Gastrocnemius medialis (tissue), 4 donors: ENCODE measurements around the gene NFIA. TPM values are rescaled to one million over a fixed set of nuclear protein-coding genes. Genes with fewer than 3 reads are reported as not detected.

Experiments used
- ATAC-seq, 2 donors: fragments of 150-250 bp; one replicate each; pipeline ENCODE4 v1.9.1; 2016
- DNase-seq, 2 donors: peaks; one replicate each; pipeline ENCODE4 v3.0.0-alpha.2; 2019
- H3K27ac ChIP-seq, 4 donors: fragments of 200-600 bp; sonication (generic); 1 replicate in 1 of 4; 2 replicates in 3 of 4; pipeline ENCODE4 v1.5.1; 2016 to 2018; ENCODE audit warnings: mild to moderate bottlenecking in 2 of 4, moderate library complexity in 1 of 4
- H3K27me3 ChIP-seq, 3 donors: fragments of 200-600 bp; sonication (generic) in 2 of 3; 1 replicate in 1 of 3; 2 replicates in 2 of 3; pipeline versions ENCODE4 v1.5.1 to v1.6.0; 2016 to 2019; ENCODE audit warnings: mild to moderate bottlenecking in 1 of 3, moderate library complexity in 1 of 3
- H3K36me3 ChIP-seq, 2 donors: fragments of 200-600 bp; sonication (generic) in 1 of 2; one replicate each; pipeline ENCODE4 v1.5.1; 2017 to 2018
- H3K4me1 ChIP-seq, 2 donors: fragments of 200-600 bp; sonication (generic) in 1 of 2; one replicate each; pipeline ENCODE4 v1.5.1; 2016 to 2017; ENCODE audit warnings: mild to moderate bottlenecking in 2 of 2
- H3K4me3 ChIP-seq, 4 donors: fragments of 200-600 bp; sonication (generic) in 3 of 4; 1 replicate in 1 of 4; 2 replicates in 3 of 4; pipeline ENCODE4 v1.5.1; 2016 to 2019; ENCODE audit warnings: mild to moderate bottlenecking in 2 of 4
- H3K9me3 ChIP-seq, 3 donors: fragments of 200-600 bp; sonication (generic) in 2 of 3; 1 replicate in 1 of 3; 2 replicates in 2 of 3; pipeline ENCODE4 v1.5.1; 2016 to 2019
- CTCF ChIP-seq, 5 experiments: fragments of 450-650 bp in 3 of 5; fragments of 200-600 bp in 2 of 5; sonication (generic) in 2 of 5; IDR thresholded peaks in 4 of 5; conservative IDR thresholded peaks in 1 of 5; 1 replicate in 4 of 5; 2 replicates in 1 of 5; pipeline ENCODE4 v1.5.1; 2016 to 2019; ENCODE audit warnings: antibody characterized with exemption in 5 of 5, mild to moderate bottlenecking in 3 of 5, moderate library complexity in 3 of 5
- POLR2A ChIP-seq, 2 donors: fragments of 450-650 bp; IDR thresholded peaks; one replicate each; pipeline ENCODE4 v1.6.1; 2017; ENCODE audit warnings: antibody characterized with exemption in 2 of 2, mild to moderate bottlenecking in 2 of 2, moderate library complexity in 2 of 2
- in situ Hi-C, 4 donors: fragments of 200-750 bp; cut with MboI; loops; one replicate each; pipeline versions ENCODE4 v1.15.0 to v1.8.0; 2017; ENCODE audit warnings: low sequenced_read_pairs in 4 of 4
- intact Hi-C: fragments of 100-400 bp; cut with DNase I; formaldehyde crosslinking; loops from one replicate; pipeline ENCODE4 v1.15.1; 2023; ENCODE audit warnings: low total_unique reads
- total RNA-seq, 4 donors: library from RNA; depleted of rRNA; stranded (reverse); fragments of >200 nt; gene quantifications; one replicate each; pipeline versions ENCODE4 v1.1.0 to v1.2.3, GENCODE V29; 2016

NFIA gene
- total RNA-seq, 4 donors from 2014 or later: 12.9 to 27.0 (median 26.6) TPM

- peak; percentile 80 to 81 for ATAC-seq
- Histone ChIP-seq H3K27me3 (no peaks in the 10 kb centered on the region), H3K36me3 (no peaks in the 10 kb centered on the region), H3K4me1 (peaks cover 73 to 84% of the 10 kb centered on the region in 2 donors), H3K9me3 (no peaks in the 10 kb centered on the region), H3K4me3 (peak overlapping the region; percentile 47 to 59 (median 58)), H3K27ac (peak overlapping the region; percentile 90 to 94 (median 92))
- in situ Hi-C loops (loop anchor here in 1 of 4 donors (10.0 kb wide), 1 partner anchor 99 kb away; the partner anchor contains the start of gene NFIA), intact Hi-C loops (loop anchor here (2.0 to 5.0 kb wide), 5 partner anchors 41 to 268 kb away; no protein-coding TSS in a partner anchor)
- TF ChIP-seq POLR2A (IDR thresholded peaks at IDR 0.05): peak in 1 of 2 donors; percentile 12
- TF ChIP-seq CTCF (IDR thresholded peaks at IDR 0.05 in 4 of 5, conservative IDR thresholded peaks at IDR 0.05 in 1 of 5): no peak
- peak; percentile 93 to 97 for DNase-seq
These were observed 101.8 kb downstream of the NFIA start for GRCh38 chr1:61184040-61184713.

GRCh38 chr1:61184714-61185106 lies 102.3 kb downstream of the NFIA start:
- Histone ChIP-seq H3K27me3 (no peaks in the 10 kb centered on the region), H3K36me3 (no peaks in the 10 kb centered on the region), H3K4me3 (peak overlapping the region; percentile 47 to 59 (median 58)), H3K27ac (peak overlapping the region; percentile 90 to 94 (median 92)), H3K4me1 (peaks cover 69 to 78% of the 10 kb centered on the region in 2 donors), H3K9me3 (no peaks in the 10 kb centered on the region)
- intact Hi-C loops (loop anchor here (2.0 to 5.0 kb wide), 5 partner anchors 42 to 268 kb away; no protein-coding TSS in a partner anchor), in situ Hi-C loops (loop anchor here in 1 of 4 donors (10.0 kb wide), 1 partner anchor 100 kb away; the partner anchor contains the start of gene NFIA)
- ATAC-seq: no peak
- no peak for DNase-seq
- TF ChIP-seq POLR2A (IDR thresholded peaks at IDR 0.05): no peak
- TF ChIP-seq CTCF (IDR thresholded peaks at IDR 0.05 in 4 of 5, conservative IDR thresholded peaks at IDR 0.05 in 1 of 5): no peak

- peaks cover 70 to 74% of the 10 kb centered on the region in 2 donors for H3K4me1 ChIP-seq
- no peaks in the 10 kb centered on the region for H3K36me3 ChIP-seq
- peak overlapping the region in 2 of 4 donors; percentile 4 to 10 for H3K4me3 ChIP-seq
- intact Hi-C loops (no loop called here), in situ Hi-C loops (loop anchor here in 1 of 4 donors (10.0 kb wide), 1 partner anchor 102 kb away; the partner anchor contains the start of gene NFIA)
- no peak for TF ChIP-seq POLR2A (IDR thresholded peaks at IDR 0.05)
- no peak for TF ChIP-seq CTCF (IDR thresholded peaks at IDR 0.05 in 4 of 5, conservative IDR thresholded peaks at IDR 0.05 in 1 of 5)
- ATAC-seq (peak; percentile 37 to 69), DNase-seq (peak in 1 of 2 donors; percentile 65)
- no peaks in the 10 kb centered on the region for H3K9me3 ChIP-seq
- no peaks in the 10 kb centered on the region for H3K27me3 ChIP-seq
- H3K27ac ChIP-seq: peak overlapping the region; percentile 90 to 94 (median 92)
These were observed 104.4 kb downstream of the NFIA start for GRCh38 chr1:61186753-61187152.

- Histone ChIP-seq H3K27ac (peak overlapping the region; percentile 90 to 94 (median 92)), H3K36me3 (no peaks in the 10 kb centered on the region), H3K27me3 (no peaks in the 10 kb centered on the region), H3K4me1 (peaks cover 62 to 69% of the 10 kb centered on the region in 2 donors), H3K4me3 (peak overlapping the region in 3 of 4 donors; percentile 2 to 10 (median 4)), H3K9me3 (no peaks in the 10 kb centered on the region)
- intact Hi-C loops (no loop called here), in situ Hi-C loops (loop anchor here in 1 of 4 donors (10.0 kb wide), 1 partner anchor 103 kb away; the partner anchor contains the start of gene NFIA)
- no peak for TF ChIP-seq POLR2A (IDR thresholded peaks at IDR 0.05)
- TF ChIP-seq CTCF (IDR thresholded peaks at IDR 0.05 in 4 of 5, conservative IDR thresholded peaks at IDR 0.05 in 1 of 5): no peak
- ATAC-seq (no peak), DNase-seq (no peak)
These were observed 105.2 kb downstream of the NFIA start for GRCh38 chr1:61187352-61188086.
